Stimulated activated naive CD4-positive, alpha-beta T cell (primary cell): ENCODE data around the gene CACNA1S.

Experiments used
- DNase-seq, 6 experiments: peaks; one replicate each; lab custom pipeline; 2025; lab: John Stamatoyannopoulos, UW

CACNA1S gene

DNA sequence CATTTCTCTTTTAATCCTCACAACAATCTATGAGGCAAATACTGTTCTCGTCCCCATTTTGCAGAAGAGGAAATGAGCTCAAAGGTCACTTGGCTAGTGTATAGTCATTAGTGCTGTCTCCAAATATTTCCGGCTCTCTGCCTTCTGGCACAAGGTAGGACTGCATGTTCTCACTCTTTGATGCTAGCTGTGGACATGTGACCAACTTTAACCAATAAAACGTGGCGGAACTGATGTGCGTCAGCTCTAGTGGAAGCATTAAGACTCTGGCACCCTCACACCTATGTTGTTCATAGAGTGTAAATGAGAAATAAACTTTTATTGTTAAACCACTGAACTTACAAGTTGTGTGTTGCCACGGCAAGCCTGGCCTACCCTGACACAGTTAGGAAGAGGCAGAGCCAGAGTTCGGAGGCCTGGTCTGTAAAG lies 83.8 kb downstream of the CACNA1S start:
- no peak for DNase-seq

DNA sequence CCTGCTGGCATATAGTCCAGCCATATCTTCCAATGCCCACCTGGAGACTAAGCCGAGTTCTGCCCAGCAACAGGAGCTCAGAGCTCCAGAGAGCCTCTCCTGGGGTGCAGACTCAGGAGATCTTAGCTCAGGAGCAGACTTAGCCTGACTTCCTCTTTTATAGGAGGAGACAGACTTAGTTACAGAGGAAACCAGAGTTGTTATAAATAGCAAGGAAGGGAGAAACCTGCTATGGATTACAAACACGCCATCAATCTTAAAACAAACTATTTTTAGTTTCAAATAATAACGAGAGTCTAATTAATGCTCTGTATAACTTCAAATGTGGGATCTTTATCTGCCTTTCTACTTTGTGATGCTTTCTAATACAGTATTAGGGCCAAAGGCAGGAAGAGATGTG lies 85.4 kb downstream of the CACNA1S start:
- no peak for DNase-seq

DNA sequence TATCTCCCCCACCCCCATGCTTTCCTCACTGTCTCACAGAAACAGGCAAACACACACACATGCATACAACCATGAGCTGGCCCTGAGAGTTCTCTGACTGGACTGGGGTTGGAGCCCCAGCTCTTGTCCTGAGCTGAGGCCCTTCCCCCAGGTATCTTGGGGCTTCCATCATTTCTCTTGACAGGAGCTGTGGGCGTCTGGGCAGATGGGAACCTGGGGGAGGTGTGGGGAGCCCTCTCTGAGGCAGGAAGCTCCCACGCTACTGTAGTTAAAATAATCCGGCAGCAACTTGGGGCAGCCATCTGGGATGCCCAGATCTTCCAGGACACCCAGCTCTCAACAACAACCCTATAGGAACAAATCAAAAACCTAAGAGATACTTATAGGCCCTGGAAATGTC lies 86.0 kb downstream of the CACNA1S start:
- peak in 1 of 6 experiments; percentile 11 for DNase-seq

DNA sequence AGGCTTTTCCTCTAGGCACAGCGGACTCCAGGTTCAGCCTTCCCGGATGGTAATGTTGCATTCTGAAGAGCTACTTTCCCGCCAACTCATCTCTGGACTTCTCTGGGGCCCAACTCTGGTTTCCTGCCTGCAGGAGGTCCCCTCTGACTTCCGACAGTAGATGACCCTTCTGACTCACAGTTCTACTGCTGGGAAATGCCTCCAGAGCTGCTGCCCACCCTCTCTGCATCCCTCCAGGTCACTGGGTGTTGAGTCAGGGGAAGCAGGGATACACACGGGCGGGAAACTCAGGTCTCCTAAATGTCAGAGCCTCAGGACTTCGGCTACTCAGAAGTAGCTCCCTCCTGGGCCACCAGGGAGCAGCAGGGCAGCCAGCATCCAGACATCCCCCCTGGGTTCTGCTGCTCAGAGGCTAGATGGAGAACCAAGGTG lies 86.6 kb downstream of the CACNA1S start:
- peak in 1 of 6 experiments; percentile 7 for DNase-seq

DNA sequence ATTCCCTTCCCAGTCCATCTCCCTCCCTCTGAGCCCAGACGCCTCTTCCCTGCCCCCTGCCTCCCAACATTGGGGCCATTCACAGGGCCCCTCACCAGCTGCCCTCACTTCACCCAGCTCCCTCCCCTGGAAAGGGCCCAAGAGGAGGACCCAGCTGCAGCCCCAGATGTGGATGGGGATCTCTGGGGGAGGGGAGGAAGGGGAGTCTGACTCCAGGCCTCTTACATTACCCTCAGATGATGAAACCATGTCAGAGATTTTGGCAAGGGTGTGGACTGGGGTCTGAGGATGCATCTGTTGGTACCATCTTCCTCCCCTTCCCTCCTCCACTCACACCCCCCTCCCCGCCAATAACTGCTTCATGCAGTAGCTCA lies 87.6 kb downstream of the CACNA1S start:
- DNase-seq: no peak

DNA sequence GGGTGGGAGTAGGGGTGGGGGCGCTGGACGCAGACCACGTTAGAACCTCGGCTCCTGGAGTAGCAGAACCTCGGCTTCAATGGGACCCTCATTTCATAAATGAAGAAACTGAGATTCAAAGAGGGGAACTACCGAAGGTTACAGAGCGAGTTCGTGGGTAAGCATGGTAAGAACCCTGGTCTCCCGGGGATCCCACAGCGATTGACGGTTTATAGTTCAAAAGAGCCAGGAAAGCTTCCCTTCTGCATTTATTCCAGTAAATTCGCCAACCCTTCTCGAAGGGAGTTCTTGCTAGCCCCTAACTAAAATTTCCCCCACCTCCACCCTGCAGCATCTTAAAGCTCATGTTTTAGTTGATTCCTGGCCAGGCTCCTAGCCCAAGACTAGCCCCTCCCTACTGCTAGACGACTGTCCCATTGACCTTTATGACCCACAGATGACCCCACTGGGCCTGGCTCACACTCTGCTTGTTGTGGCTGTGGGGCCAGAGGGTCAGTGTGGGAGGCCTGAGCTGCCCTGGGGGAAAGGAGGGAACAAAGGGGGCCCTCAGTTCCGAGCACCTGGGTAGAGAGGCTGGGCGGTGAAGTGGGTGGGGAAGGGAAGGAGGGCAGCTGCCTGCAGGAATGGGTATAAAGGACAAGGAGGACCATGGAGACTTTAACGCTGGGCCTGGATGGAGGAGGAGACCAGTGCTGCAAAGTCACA lies 88.2 kb downstream of the CACNA1S start:
- DNase-seq: no peak

DNA sequence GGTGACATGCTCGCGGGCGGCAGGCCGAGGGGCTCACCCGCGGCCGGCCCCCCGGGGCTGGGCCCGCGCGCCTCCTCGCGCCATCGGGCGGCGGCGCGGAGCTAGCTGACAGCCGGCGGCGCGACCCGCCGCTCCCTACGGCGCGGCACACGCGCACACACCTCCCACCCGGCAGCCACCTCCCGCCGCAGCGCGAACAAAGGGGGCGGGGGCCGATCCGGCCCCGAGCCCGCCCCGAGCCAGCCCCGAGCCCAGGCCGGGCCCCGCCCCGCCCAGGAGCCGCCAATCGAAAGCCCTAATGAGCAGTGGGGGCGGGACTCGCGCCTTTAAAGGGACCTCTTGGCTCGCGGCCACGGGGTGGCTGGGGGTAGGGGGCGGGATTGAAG lies 88.7 kb downstream of the CACNA1S start, which contains the start of gene KIF21B:
Gene KIF21B (minus strand): TSS at position 198 of the 386 bp plus-strand sequence. CDS start 331 bp downstream, outside the sequence.
- DNase-seq: peak; percentile 81 to 92 (median 88)

DNA sequence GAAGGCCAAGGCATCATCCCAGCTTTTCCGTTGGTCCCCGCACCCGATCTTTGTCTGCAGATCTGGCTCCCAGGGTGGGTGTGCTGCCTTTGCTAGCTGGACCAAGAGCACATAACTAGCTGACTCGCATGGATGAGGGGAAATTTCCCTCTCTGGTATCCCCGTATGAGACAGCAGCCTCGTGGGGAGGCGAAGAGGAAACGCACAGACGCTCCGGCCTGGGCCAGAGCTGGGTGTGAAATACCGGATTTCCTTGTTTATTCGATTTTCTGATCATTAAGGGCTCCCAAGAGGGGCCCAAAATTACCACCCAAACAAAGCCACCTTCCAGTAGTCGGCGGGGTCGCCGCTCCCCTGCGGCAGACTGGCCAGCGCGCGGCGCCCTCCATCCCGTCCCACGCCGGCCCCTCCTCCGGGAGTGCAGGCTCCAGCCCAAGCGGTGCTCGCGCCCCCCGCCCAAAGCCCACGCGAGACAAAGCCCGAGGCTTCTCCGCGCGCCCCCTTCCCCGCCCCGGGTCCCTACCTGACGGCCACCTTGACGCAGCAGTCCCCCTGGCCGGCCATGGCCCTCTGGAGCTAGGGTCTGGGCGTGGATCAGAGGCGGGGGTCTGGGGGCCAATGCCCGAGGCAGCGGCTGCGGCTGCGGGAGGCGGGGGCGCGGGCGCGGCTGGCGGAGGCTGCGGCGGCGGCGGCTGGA lies 89.3 kb downstream of the CACNA1S start:
- peak in 4 of 6 experiments; percentile 32 to 63 (median 54) for DNase-seq

DNA sequence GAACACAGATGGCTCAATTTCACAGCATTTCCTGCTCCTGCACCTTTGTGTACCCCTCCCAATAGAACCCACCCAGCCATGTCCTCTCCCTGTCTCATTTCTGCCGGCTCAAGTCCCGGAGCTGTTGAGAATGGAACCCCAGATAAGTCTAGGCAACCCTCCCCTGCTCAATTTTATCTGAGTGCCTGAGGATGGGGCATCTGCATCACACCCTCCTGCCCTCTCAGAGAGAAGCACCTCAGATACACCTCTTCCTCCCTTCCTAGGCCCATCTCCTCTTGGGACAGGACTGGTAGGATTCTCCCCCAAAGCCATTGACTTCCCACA lies 89.8 kb downstream of the CACNA1S start:
- peak in 1 of 6 experiments; percentile 61 for DNase-seq

DNA sequence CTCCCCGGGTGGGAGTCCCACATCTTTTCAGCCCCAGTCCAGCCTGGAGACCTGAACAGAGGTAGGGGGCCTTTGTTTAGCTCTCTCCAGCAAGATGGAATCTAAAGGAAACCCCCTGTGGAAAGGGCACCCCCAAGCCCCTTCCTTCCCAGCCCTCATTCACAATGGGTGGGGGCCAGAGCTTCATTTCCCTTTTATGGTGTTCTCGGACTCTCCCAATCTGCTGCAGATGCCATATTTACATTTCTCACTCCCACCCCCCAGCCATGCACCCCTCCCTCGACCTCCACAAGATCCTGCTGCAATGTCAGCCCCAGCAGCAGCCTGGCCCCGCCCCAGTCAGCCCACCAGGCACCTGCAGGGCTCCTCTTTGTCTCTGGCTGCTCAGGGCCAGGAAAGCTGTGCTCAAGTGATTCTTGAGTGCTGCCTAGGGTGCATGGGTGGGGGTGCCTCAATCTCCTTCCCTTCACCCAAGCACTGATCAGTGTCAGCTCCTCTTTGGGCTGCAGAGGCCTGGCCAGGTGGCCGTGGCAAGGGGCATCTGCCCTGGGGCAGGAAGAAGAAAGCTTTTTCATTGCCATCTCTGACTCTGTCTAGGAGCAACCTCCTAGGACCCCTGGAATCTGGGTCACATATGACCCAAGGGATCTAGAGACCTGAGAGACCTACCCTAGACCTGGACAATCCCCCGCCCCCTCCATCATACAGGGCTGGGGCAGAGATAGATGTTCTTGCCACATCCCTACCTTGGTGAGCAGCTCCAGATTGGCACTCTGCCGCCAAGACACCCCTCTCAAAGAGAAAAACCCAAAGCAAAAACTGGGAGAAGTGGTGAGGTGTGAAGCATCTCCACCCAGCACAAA lies 90.4 kb downstream of the CACNA1S start:
- no peak for DNase-seq

DNA sequence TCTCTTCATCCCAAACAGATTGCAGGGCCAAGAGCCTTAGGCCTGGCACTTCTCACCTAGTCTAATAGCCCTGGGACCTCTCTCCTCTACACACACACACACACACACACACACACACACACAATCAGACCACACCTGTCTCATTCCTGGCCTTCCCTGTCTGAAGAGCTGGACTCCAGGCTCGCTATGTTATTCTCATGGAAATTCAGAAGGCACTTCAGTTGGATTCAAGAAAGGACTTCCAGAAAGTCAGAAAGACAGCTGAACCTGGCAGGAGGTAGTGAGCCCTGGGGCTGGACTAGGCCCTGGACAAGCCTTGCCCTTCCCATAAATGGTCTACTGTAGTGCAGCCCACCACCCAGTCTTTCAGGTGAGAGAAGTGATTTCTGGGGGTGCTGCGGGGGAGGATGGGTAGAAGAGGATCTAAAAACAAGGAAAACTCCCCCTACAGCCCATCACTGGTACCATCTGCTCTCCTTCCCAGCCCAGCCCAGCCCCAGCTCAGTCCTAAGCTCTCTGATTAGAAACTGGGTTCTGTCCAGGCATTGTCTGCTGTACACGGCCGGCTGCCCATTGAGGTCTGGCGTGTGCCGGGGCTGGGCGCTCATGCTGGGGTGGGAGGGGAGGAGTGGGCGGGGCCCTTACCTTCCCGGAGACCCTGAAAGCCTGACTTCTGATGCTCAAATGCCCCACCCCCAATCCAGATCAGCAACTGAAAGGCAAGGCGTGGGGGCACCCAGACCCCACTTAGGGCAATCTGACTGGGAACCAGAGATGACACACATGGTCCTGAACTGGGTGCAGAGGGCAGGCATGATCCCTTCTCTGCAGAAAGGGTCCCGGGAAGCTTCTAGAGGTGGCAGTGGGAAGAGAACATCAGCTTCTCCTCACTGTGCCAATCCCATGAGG lies 91.3 kb downstream of the CACNA1S start:
- peak in 2 of 6 experiments; percentile 28 to 35 for DNase-seq

DNA sequence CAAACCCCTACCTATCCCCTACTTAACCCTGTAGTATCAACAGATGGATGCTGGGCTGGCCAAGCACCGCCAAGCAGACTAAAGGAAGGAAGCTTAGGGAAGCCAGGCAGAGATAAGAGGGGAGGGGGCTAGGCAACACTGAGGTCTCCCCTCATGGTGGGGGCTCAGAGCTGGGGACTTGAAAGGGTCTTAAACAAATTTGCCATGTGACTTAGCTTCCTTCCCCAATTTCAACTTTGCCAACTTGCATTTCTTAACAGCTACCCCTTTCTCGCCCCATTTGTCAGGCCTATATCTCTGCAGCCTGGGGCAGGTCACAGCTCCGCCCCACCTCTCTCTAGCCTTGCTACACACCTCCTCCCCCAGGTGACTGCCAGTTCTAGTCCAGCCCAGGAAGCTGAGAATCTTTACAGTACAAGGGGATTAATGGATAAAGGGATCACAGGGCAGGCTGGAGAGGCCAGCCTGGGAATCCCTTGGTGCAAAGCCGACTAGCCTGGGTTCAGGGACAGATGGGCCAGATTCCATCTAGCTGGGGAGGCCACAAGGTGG lies 92.1 kb downstream of the CACNA1S start:
- peak in 1 of 6 experiments; percentile 17 for DNase-seq

DNA sequence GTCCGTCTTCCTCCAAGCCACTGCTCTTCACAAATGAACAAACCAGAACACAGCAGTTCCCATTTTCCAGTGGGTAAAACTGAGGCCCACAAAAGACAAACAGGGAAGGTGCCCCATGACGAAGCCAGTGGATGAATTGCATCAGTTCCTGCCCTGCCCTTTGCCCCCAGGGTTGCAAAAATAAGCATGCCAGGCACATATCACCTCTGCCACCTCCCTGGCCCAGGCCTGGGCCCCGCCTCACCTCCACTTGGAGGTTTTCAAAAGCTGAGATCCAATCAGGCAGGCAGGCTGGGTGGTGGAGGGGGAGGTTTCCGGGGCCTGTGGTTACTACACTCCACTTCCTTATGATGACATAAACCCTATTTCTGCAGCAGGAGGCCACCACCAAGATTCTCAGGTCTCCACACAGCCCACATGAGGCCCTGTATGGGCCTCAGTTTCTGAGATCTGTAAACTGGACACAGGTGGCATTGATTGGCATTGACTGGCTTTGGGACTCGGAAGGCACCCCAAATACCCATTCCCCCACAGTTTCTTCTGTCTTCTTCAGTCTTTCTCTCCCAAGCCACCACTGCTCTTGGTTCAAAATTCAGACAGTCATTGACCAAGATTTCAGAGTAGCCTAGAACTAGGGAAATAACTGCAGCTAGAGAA lies 92.8 kb downstream of the CACNA1S start:
- DNase-seq: peak; percentile 78 to 89 (median 86)

DNA sequence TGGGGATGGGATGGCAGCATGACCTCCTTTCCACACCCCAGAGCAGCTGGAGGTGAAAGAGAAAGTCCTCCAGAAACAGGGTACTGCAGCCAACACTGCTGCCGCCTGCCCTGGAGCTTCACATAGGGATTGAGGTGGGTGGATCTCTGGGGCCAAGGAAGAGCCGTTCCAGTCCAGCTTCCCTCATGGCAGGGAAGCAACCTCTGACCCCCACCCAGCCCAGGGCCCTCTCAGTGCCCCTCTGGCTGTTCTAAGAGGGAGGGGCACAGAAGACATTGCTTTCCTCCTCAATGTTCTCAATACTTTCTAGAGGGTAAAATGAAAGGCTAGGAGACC lies 94.4 kb downstream of the CACNA1S start:
- DNase-seq: no peak

DNA sequence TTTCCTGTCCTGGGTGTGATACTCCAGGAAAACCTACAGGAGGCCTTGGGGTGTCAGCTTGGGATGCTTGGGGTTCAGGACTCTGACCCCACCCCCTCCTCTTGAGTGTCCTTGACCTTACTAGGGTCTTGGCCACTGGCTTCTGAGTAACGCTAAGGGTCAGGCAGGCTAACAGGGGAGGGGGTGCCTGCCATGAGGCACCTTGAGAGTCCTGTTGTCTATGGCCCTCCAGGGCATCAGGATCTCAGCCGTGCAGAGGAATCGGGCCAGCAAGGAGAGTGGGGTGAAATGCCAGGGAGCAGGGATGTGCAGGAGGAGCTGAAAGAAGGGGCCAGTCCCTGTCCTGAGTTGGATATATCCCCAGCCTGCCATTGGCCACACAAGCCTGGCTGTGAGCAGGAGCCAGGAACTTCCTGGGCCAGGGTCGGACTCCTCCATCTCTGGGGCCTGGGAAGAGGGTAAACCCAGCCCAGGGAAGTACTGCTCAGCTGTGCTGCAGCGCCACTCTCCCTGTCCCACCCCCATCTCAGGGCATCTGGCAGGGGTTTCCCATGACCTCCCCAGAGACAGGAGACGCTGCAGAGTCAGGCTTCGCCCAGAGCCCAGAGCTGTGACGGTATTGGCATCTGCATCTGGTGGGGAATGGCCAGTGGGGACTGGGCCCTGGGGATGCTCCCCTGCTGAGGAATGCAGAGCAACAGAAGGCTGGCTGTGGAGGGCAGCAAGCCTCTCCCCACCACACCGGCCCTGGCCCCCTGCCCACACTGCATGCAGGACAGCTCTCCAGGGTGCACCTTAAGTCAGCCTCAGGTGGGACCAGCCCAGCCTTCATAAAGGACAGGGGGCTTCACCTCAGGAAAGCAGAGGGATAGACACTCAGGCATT lies 95.0 kb downstream of the CACNA1S start:
- DNase-seq: peak in 1 of 6 experiments; percentile 4

DNA sequence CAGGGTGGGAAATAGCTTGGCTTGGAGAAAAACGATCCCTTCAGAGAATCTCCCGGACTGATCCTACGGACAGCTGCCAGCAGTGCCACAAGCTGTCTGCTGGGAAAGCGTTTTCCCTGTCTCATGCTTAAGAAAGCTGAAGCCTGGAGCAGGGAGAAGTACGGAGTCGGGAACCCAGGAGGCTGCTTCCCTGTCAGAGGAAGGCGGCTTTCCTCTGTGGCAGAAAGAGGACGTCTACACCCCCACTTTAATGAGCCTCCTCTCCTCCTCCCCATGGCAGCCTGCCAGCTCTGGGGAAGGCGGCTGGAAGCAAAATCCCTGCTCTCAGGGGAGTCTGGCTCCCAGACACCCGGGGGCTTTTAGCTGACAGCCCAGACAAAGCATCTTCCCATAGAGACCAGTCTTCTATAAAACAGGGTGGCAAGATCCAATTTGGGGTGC lies 96.0 kb downstream of the CACNA1S start:
- DNase-seq: no peak

DNA sequence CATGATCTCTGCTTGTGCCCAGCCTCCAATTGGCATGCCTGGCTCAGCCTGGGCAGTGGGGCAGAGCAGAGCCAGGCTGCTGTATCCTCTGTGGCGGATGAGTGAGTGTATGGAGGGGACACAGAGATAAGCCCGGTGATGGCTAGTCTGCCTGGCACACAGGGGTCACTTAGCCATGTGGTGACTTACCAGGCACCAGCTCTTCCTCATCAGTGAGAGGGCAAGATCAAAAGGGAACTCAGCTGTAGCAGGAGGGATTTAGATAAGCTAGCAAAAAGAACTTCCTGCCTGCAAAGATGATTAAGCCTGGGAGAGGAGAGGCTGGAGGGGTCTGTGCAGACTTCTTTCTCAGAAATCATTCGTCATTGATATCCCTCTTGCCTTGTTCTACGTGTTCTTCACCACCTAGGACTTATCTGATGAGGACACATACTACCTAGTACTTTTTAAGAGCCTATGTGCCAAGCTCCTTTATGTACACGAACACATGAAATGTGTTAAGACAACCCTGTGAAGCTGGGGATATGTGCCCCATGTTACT lies 96.6 kb downstream of the CACNA1S start:
- DNase-seq: no peak

DNA sequence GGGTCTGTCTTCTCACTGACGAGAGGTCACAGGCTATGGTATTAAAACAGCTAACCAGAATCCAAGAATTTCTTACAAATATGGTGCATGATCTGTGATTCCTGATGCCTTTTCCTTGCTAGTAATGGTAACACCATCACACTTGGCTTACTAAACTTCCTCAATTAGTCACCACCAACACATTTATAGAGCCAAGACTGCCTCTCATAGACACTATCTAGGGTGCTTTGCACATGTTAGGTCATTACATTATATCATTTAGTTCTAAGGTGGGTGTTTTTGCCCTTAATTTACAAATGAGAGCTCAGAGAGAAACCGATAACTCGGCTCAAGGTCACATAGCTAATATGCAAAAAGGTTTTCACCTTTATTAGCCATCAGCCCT lies 97.4 kb downstream of the CACNA1S start:
- DNase-seq: no peak
